Measurements from ENCODE around the gene INHBB.
"Not testable (repeated sequence)": the region's sequence is repeated elsewhere in the genome, so short reads cannot be mapped to it uniquely, and the experiment has no call there.

The INHBB gene

GRCh38 chr2:120383631-120384340, 37.9 kb downstream of the INHBB start:
- no peak for DNase-seq

- no peak for DNase-seq
Measured at GRCh38 chr2:120384486-120385354, 38.8 kb downstream of the INHBB start.

- DNase-seq, result no peak
Measured at GRCh38 chr2:120385355-120386127, 39.6 kb downstream of the INHBB start.

GRCh38 chr2:120388222-120389035, 42.5 kb downstream of the INHBB start:
- DNase-seq, result no peak

- DNase-seq, result no peak
Measured at GRCh38 chr2:120389036-120389391, 43.1 kb downstream of the INHBB start.

- no peak for DNase-seq
Measured at GRCh38 chr2:120390381-120391055, 44.6 kb downstream of the INHBB start.

GRCh38 chr2:120391382-120391781, 45.4 kb downstream of the INHBB start:
- not testable (repeated sequence) for DNase-seq

GRCh38 chr2:120391911-120392665, 46.2 kb downstream of the INHBB start:
- DNase-seq, result no peak

- DNase-seq, result no peak
Measured at GRCh38 chr2:120392923-120393322, 47.0 kb downstream of the INHBB start.

- no peak for DNase-seq
Measured at GRCh38 chr2:120393456-120393855, 47.5 kb downstream of the INHBB start.

GRCh38 chr2:120394764-120395163, 48.8 kb downstream of the INHBB start:
- no peak for DNase-seq

- DNase-seq, result no peak
Measured at GRCh38 chr2:120395221-120396012, 49.5 kb downstream of the INHBB start.

- no peak for DNase-seq
Measured at GRCh38 chr2:120396013-120396860, 50.3 kb downstream of the INHBB start.

- DNase-seq, result no peak
Measured at GRCh38 chr2:120396861-120397811, 51.2 kb downstream of the INHBB start.

- no peak for DNase-seq
Measured at GRCh38 chr2:120398051-120398995, 52.4 kb downstream of the INHBB start.

- no peak for DNase-seq
Measured at GRCh38 chr2:120398996-120399888, 53.3 kb downstream of the INHBB start.
